K562 (cell line): Measurements from ENCODE around the gene RARA.

ENCODE experiments used
- CREM ChIP-seq: IDR thresholded peaks from 2 replicates; pipeline ENCODE4 v1.6.1; 2014; ENCODE audit warnings: antibody characterized with exemption, low read depth
- FOXA3 ChIP-seq, 2 experiments: fragments of 450-650 bp in 1 of 2; sonication (generic) in 1 of 2; formaldehyde crosslinking; IDR thresholded peaks in 1 of 2; conservative IDR thresholded peaks in 1 of 2; 2 replicates each; pipeline versions ENCODE4 v1.4.0 to v1.8.0; 2020 to 2022; ENCODE audit warnings: mild to moderate bottlenecking in 2 of 2, missing genetic modification reagents in 1 of 2
- LCOR ChIP-seq: sonication (generic); formaldehyde crosslinking; IDR thresholded peaks from 2 replicates; pipeline ENCODE4 v1.8.0; 2022; ENCODE audit warnings: mild to moderate bottlenecking, missing genetic modification reagents
- PKNOX1 ChIP-seq: fragments of 450-650 bp; IDR thresholded peaks from 2 replicates; pipeline ENCODE4 v1.6.1; 2016
- RHOXF2B ChIP-seq: fragments of 250-450 bp; sonication (Bioruptor Pico); conservative IDR thresholded peaks from 2 replicates; pipeline ENCODE4 v1.5.1; 2021
- RUNX1 ChIP-seq: sonication (generic); IDR thresholded peaks from 2 replicates; pipeline ENCODE4 v1.6.1; 2016; ENCODE audit warnings: antibody characterized with exemption, low read depth
- SP1 ChIP-seq: sonication (generic); formaldehyde crosslinking; IDR thresholded peaks from 2 replicates; pipeline ENCODE4 v1.8.1; 2022; ENCODE audit warnings: mild to moderate bottlenecking, missing genetic modification reagents
- TBL1XR1 ChIP-seq, 2 experiments: IDR thresholded peaks; 2 replicates each; pipeline ENCODE4 v1.6.1; 2012; ENCODE audit warnings: improper control_type of control experiment in 2 of 2, low read length in 2 of 2, mild to moderate bottlenecking in 1 of 2
- ZNF583 ChIP-seq: fragments of 250-450 bp; sonication (Bioruptor Pico); IDR thresholded peaks from 2 replicates; pipeline ENCODE4 v1.4.0; 2020
- TF ChIP-seq, protein P1 (sequence below), 3 experiments: IDR thresholded peaks in 2 of 3; conservative IDR thresholded peaks in 1 of 3; 2 replicates each; pipeline ENCODE4 v1.5.1; 2011 to 2012; ENCODE audit warnings: low read length in 3 of 3, mild to moderate bottlenecking in 3 of 3, control low read depth in 2 of 3, improper control_type of control experiment in 1 of 3, inconsistent platforms in 1 of 3, low read depth in 1 of 3, mixed read lengths in 1 of 3, moderate library complexity in 1 of 3; ENCODE audit not compliant: insufficient read depth in 2 of 3
- TF ChIP-seq, protein P2 (sequence below): sonication (generic); formaldehyde crosslinking; IDR thresholded peaks from 2 replicates; pipeline ENCODE4 v1.9.0; 2022; ENCODE audit warnings: mild to moderate bottlenecking, missing genetic modification reagents

DNA sequence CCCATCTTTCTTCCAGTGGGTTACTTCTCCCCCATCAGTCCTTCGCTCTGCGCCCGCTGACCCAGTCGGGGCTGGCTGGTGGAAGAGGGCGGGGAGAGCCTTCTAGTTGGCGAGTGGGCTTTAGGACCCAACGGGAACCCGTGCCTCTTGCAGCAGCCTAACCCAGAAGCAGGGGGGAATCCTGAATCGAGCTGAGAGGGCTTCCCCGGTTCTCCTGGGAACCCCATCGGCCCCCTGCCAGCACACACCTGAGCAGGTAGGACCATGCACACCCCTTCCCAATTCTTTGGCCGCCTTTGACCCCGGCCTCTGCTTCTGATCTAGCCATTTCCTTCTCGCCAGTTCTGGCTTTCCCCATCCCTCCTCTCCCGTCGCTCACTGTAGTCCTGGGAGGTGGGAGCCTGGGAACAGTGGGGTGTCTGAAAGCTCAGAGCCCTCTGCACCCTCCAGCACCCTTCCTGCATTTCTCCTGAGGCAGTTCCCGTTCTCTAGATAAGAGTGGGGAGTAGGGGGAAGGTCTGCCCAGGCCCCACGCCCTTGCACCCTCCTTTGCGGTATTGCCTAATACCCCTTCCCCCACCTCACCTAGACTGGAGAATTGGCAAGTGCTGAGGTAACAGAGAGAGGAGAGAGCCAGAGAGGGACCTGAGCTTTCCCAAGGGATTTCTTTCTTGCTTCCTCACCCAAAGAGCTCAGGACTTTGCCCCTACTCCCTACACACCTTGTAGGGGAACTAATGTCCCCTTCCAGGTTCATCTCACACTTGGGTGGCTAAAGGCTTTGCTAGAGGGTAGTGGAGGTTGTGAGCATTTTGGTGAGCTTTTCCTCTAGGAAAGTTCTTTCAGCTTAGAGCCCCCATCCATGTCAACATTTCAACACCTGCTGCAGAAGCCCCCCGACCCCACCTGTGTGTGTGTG, at the start of gene RARA:
- TF ChIP-seq RHOXF2B (CRISPR knock-in tag): no peak
- TF ChIP-seq, protein P1, sequence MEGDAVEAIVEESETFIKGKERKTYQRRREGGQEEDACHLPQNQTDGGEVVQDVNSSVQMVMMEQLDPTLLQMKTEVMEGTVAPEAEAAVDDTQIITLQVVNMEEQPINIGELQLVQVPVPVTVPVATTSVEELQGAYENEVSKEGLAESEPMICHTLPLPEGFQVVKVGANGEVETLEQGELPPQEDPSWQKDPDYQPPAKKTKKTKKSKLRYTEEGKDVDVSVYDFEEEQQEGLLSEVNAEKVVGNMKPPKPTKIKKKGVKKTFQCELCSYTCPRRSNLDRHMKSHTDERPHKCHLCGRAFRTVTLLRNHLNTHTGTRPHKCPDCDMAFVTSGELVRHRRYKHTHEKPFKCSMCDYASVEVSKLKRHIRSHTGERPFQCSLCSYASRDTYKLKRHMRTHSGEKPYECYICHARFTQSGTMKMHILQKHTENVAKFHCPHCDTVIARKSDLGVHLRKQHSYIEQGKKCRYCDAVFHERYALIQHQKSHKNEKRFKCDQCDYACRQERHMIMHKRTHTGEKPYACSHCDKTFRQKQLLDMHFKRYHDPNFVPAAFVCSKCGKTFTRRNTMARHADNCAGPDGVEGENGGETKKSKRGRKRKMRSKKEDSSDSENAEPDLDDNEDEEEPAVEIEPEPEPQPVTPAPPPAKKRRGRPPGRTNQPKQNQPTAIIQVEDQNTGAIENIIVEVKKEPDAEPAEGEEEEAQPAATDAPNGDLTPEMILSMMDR (IDR thresholded peaks at IDR 0.05 in 2 of 3, conservative IDR thresholded peaks at IDR 0.05 in 1 of 3; ENCODE audit: insufficient read depth in 2 of 3, low read depth in 1 of 3, low read length in 3 of 3): no peak
- peak; percentile 43; the same call in 1 of the 2 replicates for TF ChIP-seq CREM
- no peak for TF ChIP-seq TBL1XR1 (IDR thresholded peaks at IDR 0.05; ENCODE audit: low read length in 2 of 2)
- TF ChIP-seq PKNOX1: no peak
- TF ChIP-seq RUNX1: no peak
- TF ChIP-seq FOXA3 (CRISPR knock-in tag; conservative IDR thresholded peaks at IDR 0.05 in 1 of 2, IDR thresholded peaks at IDR 0.05 in 1 of 2): no peak
- TF ChIP-seq, protein P2, sequence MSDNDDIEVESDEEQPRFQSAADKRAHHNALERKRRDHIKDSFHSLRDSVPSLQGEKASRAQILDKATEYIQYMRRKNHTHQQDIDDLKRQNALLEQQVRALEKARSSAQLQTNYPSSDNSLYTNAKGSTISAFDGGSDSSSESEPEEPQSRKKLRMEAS (CRISPR knock-in tag): no peak
- TF ChIP-seq SP1: no peak
- TF ChIP-seq LCOR (CRISPR knock-in tag): no peak
- TF ChIP-seq ZNF583 (CRISPR knock-in tag): no peak
